Measurements from ENCODE around the gene ZSCAN20. TPM values are rescaled to one million over a fixed set of nuclear protein-coding genes. Genes with fewer than 3 reads are reported as not detected.

Gene ZSCAN20
- total and polyA plus RNA-seq, 12 donors: 0.84 to 12.7 (median 4.1) TPM

GRCh38 chr1:33515607-33516006, 43.2 kb downstream of the ZSCAN20 start:
- intact Hi-C loops (cut with DNase I): no loop called here

GRCh38 chr1:33516428-33516827, 44.0 kb downstream of the ZSCAN20 start:
- 89 to 91% (median 91%) methylated on average over 9 of the region's 9 CpGs for WGBS, 4 donors
- no peak for DNase-seq
- H3K4me1 ChIP-seq (replicated peaks in 1 of 2): no peaks in the 10 kb centered on the region
- H3K27me3 ChIP-seq: no peaks in the 10 kb centered on the region
- H3K27ac ChIP-seq: no peak overlapping the region
- intact Hi-C loops (cut with DNase I): no loop called here
- H3K36me3 ChIP-seq (replicated peaks in 1 of 2): no peaks in the 10 kb centered on the region
- no peaks in the 10 kb centered on the region for H3K9me3 ChIP-seq (replicated peaks in 1 of 3)
- H3K4me3 ChIP-seq: no peak overlapping the region
- TF ChIP-seq POLR2A (IDR thresholded peaks at IDR 0.05) (no peak), CTCF (IDR thresholded peaks at IDR 0.05) (no peak)

More at GRCh38 chr1:33515607-33516006, 43.2 kb downstream of the ZSCAN20 start:
- DNase-seq: no peak
- H3K27me3 ChIP-seq: no peaks in the 10 kb centered on the region
- H3K4me3 ChIP-seq: no peak overlapping the region
- H3K27ac ChIP-seq: no peak overlapping the region
- WGBS, 4 donors: 34 to 43% (median 38%) methylated on average over 2 of the region's 2 CpGs
- H3K4me1 ChIP-seq (replicated peaks in 1 of 2): no peaks in the 10 kb centered on the region
- TF ChIP-seq POLR2A (IDR thresholded peaks at IDR 0.05): no peak
- no peak for TF ChIP-seq CTCF (IDR thresholded peaks at IDR 0.05)
- H3K36me3 ChIP-seq (replicated peaks in 1 of 2): no peaks in the 10 kb centered on the region
- no peaks in the 10 kb centered on the region for H3K9me3 ChIP-seq (replicated peaks in 1 of 3)

- H3K27me3 ChIP-seq: no peaks in the 10 kb centered on the region
- H3K36me3 ChIP-seq (replicated peaks in 1 of 2): no peaks in the 10 kb centered on the region
- DNase-seq: no peak
- no peaks in the 10 kb centered on the region for H3K4me1 ChIP-seq (replicated peaks in 1 of 2)
- no peak overlapping the region for H3K4me3 ChIP-seq
- intact Hi-C loops (cut with DNase I): no loop called here
- WGBS, 4 donors: 70 to 87% (median 81%) methylated on average over 8 of the region's 8 CpGs
- no peak for TF ChIP-seq POLR2A (IDR thresholded peaks at IDR 0.05)
- no peak for TF ChIP-seq CTCF (IDR thresholded peaks at IDR 0.05)
- no peaks in the 10 kb centered on the region for H3K9me3 ChIP-seq (replicated peaks in 1 of 3)
- H3K27ac ChIP-seq: no peak overlapping the region
Observed at GRCh38 chr1:33516891-33517567, 44.6 kb downstream of the ZSCAN20 start.

- Histone ChIP-seq H3K4me3 (no peak overlapping the region), H3K4me1 (replicated peaks in 1 of 2) (no peaks in the 10 kb centered on the region), H3K27me3 (no peaks in the 10 kb centered on the region), H3K36me3 (replicated peaks in 1 of 2) (no peaks in the 10 kb centered on the region), H3K9me3 (replicated peaks in 1 of 3) (no peaks in the 10 kb centered on the region), H3K27ac (no peak overlapping the region)
- WGBS, 4 donors: 80 to 89% (median 88%) methylated on average over 5 to 12 of the region's 12 CpGs
- intact Hi-C loops (cut with DNase I): no loop called here
- no peak for DNase-seq
- no peak for TF ChIP-seq POLR2A (IDR thresholded peaks at IDR 0.05)
- TF ChIP-seq CTCF (IDR thresholded peaks at IDR 0.05): no peak
Observed at GRCh38 chr1:33517596-33518250, 45.3 kb downstream of the ZSCAN20 start.
